Stimulated activated CD4-positive, alpha-beta T cell treated with anti-CD3 and anti-CD28 coated beads, Interleukin-4, amount 100 ng/mL, for 24 hours (primary cell): Measurements from ENCODE around the gene ZMYND11.

ENCODE experiments used
- DNase-seq: peaks from one replicate; pipeline ENCODE4 v3.0.0-alpha.2; 2020

ZMYND11 gene

GRCh38 chr10:201328-201771, 66.1 kb downstream of the ZMYND11 start:
- no peak for DNase-seq

GRCh38 chr10:208616-209015, 73.4 kb downstream of the ZMYND11 start:
- no peak for DNase-seq

- DNase-seq, result no peak
Measured at GRCh38 chr10:209357-209756, 74.1 kb downstream of the ZMYND11 start.

- DNase-seq, result no peak
Measured at GRCh38 chr10:210297-210696, 75.0 kb downstream of the ZMYND11 start.

GRCh38 chr10:215444-215843, 80.2 kb downstream of the ZMYND11 start:
- no peak for DNase-seq

GRCh38 chr10:218798-219197, 83.5 kb downstream of the ZMYND11 start:
- DNase-seq, result no peak

- DNase-seq, result no peak
Measured at GRCh38 chr10:219731-220472, 84.6 kb downstream of the ZMYND11 start.

DNA sequence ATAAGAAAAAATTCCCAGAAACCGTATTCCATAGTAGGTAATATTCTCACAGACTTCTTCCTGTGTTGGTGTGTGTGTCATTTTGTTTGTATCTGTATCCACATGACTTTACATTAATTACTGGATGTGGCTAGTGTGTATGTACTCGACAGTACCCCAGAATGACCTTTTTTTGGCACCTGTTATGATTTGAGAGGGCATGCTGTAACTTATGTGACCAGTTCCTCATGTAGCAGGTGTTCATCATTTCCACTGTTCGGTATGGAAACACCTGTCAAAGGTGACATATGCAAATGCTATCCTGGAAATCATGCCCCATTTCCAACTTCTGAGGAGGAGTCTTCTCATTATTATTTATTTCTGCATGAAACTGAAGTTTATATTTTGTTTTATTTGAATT, 89.3 kb downstream of the ZMYND11 start:
- DNase-seq, result no peak

DNA sequence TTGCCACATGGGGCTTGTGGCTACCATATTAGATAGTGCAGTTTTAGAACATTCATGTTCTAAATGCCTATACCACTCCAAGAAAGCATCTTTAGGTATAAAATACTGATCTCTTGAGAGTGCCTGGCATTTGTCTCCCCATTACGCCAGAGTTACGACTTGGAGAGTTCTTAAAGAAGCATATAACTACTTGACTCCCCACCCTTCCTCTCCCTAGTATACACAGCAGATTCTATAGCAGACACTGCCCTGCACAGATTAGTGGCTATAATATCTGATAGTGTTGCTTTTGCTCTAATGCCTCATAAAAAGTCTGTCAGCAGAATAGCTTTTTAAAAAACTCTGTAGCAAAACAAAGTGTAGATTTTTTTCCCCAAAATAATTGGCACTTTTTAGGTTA, 90.8 kb downstream of the ZMYND11 start:
- no peak for DNase-seq

- DNase-seq, result no peak
Measured at GRCh38 chr10:227014-227413, 91.8 kb downstream of the ZMYND11 start.

DNA sequence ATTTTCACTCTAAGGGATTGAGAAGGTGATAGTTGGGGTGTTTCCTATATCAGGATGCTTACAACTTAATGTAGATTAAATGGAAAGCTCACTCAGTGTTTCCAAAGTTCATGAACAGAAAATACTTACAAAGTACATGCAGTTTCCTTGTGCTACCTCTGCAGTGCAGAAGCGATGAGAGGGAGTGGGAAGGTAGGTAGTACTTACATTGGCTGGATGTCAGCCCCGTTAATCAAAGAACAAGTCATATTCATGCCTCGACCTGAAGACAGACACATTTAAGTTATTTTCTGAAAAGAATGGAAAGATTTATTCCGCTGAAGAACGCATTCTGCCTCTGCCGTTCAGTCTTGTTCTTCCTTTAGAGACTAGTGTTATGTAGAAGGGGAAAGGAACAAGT, 93.1 kb downstream of the ZMYND11 start:
- no peak for DNase-seq

DNA sequence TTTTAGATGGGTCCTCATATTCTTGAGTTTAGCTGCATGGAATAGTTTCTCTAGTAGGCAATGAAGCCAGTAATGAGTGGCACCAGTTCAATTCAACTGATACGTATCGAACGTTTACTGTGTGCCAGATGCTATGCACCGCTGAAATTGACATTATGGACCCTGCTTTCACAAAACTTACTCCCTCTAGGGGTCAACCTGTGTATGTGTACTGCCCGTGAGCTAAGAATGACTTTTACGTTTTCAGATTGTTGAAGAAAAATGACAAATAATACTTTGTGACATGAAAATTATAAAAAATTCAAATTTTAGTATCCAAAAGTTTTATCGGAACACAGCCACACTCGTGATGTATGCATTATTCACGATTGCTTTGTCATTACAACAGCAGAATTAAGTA, 95.5 kb downstream of the ZMYND11 start:
- DNase-seq, result no peak

DNA sequence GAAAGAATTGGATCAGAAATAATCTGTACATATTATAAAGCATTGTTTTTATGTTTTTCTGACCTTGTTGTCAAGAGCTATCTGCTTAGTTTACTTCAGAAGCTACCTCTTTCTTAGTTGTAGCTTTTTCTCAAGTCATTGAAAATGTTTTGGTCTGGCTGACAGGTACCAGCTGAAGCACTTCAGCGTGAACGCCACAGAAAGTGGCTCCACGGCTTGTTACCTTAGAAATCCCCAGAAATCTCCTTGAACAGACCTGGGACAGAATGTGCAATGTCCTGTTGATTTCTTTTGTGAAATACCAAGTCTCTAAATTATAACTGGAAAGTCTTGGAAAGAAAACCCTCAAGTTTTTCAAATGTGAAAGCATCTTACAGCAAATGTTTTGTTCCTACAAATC, 96.8 kb downstream of the ZMYND11 start:
- no peak for DNase-seq

DNA sequence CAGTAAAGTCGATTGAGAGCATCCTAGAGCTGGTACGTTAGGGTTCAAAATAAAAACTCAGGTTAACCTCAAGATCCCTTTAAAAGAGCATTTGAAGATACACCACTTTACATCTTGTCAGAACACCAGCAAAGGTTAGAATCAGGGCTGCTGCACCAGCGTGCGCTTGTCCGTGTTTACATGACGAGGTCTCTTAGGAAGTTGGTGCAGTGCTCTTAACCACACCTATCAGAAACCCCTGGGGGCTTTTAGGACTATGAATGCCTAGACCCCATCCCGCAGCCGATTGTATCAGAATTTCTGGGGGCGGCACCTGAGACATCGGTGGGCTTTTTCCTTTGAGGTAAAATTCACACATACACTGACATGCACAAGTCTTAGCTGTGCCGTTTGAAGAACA, 97.6 kb downstream of the ZMYND11 start:
- no peak for DNase-seq

- DNase-seq, result no peak
Measured at GRCh38 chr10:234708-235406, 99.6 kb downstream of the ZMYND11 start.

GRCh38 chr10:235915-236314, 100.7 kb downstream of the ZMYND11 start:
- DNase-seq, result no peak

DNA sequence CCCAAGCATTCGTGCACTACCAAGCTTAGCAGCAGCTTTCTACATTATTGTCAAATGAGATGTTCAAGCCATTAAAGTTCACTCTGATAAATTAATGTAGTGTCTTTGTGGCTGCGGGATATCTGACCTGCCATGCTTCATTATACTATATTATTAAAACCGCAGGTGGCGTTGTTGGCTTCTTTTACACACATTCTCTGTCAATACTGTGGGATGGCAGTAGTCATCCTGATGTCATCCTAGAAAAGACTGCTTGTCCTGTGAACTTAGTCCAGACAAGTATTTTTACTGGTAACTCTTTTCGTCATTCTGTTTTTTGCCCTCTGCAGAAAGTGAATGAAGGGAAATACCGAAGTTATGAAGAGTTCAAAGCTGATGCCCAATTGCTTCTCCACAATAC, 103.9 kb downstream of the ZMYND11 start:
- no peak for DNase-seq

DNA sequence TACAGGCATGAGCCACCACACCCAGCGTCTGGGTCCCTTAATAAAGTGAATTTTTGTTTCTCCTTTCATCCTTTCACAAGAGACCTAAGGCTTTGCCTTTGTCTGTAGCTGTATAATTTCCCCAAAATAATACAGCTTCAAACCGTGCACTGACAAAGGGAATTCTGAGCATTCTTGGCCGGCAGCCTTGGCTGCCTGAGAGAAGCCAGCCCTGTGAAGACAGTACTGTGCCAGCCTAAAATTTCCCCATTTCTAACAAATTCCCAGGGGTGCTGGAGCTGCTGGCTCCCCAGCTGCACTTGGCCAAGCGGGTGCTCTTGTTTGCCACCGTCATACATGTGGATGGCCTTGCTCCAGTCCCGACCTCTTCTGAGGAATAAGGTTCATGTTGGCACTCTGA, 106.2 kb downstream of the ZMYND11 start:
- DNase-seq, result no peak

DNA sequence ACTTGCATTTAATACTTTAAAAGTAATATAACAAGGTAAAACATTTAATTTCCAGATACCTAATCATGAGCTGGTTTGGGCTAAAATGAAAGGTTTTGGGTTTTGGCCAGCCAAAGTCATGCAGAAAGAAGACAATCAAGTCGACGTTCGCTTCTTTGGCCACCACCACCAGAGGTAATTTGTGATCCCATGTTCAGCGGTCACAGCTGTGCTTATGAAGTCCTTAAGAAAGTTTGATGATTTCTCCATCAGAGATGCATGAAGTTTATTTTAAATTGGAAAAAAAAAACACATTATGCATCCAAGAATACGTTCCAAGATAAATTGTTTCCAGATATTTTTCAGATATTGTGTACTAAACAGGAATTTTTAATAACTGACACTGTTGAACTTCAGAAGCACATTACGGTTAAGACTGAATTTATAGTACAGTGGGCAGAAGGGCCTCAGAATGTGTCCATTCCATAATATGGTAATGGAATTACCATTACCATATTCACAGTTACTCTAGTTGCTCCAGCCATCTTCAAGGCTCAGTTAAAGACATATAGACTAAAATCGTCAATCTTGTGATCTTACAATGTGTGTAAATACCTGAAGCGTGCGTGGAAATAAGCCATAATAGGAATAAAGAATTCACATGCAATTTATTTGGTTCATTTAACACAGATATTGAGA, 106.8 kb downstream of the ZMYND11 start:
- no peak for DNase-seq

- no peak for DNase-seq
Measured at GRCh38 chr10:244227-244626, 109.0 kb downstream of the ZMYND11 start.

GRCh38 chr10:246431-246830, 111.2 kb downstream of the ZMYND11 start:
- DNase-seq, result no peak

DNA sequence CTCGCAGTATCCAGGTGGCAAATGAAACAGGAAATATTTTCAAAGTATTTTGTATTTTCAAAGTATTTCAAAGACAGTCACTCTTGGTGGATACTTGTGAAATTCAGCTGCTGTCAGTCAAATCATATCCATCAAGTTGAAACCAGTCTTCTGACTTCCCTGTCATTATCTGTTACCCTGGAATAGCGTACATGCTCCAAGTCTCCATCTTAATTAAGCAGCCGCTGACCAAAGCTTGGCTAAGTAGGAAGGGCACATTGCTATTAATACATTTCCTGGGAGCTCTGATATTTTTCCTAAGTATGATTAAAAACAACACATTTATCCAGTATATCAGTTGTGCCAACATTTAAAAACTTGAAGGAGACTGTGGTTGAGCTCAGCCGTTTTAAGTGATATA, 112.2 kb downstream of the ZMYND11 start:
- no peak for DNase-seq

DNA sequence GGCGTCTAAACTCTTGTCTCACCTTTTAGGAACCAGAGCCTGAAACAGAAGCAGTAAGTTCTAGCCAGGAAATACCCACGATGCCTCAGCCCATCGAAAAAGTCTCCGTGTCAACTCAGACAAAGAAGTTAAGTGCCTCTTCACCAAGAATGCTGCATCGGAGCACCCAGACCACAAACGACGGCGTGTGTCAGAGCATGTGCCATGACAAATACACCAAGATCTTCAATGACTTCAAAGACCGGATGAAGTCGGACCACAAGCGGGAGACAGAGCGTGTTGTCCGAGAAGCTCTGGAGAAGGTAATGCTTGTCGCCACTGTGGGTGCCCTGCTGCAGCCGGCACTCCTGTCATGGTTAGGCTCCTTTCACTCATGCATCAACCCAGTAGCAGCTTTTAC, 113.1 kb downstream of the ZMYND11 start:
- no peak for DNase-seq

DNA sequence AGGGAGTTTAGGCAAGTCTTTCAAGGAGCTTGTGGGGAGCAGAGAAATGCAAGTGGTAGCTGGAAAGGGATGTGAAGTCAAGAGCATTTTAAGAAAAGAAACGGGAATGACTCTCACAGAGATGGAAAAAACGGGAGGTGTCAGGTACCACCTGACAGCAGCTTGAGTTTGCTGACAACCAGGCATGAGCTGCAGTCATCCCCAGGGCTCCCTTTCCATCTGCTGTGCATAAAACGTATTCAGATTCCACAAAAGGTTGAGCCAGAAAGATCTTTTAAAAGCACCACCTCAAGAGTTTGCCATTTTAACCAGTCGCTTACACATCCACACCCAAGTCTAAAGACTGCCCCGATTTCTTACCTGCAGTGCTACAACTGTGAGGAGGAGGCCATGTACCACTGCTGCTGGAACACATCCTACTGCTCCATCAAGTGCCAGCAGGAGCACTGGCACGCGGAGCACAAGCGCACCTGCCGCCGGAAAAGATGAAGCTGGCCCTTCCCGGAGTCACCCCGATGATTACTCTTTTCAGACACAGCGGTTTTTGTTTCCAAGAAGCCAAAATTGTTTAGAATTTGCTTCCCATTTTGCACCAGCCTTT, 116.8 kb downstream of the ZMYND11 start:
- no peak for DNase-seq
